ENCODE measurements around the gene GLMP.

Gene GLMP

DNA sequence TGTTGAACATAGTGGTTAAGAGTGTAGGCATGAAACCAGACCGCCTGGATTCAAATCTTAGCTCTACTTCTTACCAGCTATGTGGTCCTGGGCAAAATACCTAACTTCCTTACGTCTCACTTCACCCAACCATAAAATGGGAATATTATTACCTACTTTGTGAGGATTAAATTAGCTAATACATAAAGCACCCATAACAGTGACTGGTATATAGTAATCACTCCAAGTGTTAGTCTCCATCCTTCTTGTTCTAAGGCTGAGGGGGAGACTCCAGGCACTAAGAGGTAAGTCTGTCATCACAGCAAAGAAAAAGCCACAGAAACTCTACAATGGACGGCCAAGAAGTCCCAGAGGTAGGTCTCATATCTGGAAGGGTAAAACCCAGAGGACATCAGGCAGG lies 15.6 kb downstream of the GLMP start:
- Mint-ChIP-seq H3K27me3 (ENCODE audit: low read depth) (no peaks in the 10 kb centered on the region), H3K4me1 (ENCODE audit: low read depth) (peaks cover 26% of the 10 kb centered on the region), H3K4me3 (peak overlapping the region; percentile 3), H3K36me3 (ENCODE audit: low read depth) (peaks cover 28% of the 10 kb centered on the region), H3K27ac (no peak overlapping the region), H3K9me3 (no peaks in the 10 kb centered on the region)

DNA sequence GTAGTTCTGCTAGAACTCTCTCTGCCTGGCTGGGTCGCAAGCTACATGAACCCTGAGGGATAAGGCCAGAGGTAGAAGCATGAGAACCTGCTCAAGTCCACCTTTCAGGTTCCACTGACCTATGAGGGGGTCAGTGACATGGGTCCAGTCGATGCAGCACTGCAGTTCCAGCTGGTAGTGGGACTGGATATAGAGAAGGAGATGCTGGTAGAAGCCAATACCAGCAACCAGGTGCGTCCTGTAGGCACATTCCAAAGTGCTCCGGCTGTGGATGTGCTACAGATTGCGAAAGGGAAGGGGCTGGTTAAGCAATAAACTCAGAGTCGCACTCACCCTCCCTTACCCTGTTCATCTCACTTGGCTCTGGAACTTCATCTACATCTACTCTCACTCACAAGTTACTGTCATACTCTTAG lies 18.5 kb downstream of the GLMP start:
- Mint-ChIP-seq H3K9me3 (no peaks in the 10 kb centered on the region), H3K4me1 (ENCODE audit: low read depth) (peaks cover 19% of the 10 kb centered on the region), H3K36me3 (ENCODE audit: low read depth) (peaks cover 45% of the 10 kb centered on the region), H3K27ac (no peak overlapping the region), H3K4me3 (no peak overlapping the region), H3K27me3 (ENCODE audit: low read depth) (no peaks in the 10 kb centered on the region)

DNA sequence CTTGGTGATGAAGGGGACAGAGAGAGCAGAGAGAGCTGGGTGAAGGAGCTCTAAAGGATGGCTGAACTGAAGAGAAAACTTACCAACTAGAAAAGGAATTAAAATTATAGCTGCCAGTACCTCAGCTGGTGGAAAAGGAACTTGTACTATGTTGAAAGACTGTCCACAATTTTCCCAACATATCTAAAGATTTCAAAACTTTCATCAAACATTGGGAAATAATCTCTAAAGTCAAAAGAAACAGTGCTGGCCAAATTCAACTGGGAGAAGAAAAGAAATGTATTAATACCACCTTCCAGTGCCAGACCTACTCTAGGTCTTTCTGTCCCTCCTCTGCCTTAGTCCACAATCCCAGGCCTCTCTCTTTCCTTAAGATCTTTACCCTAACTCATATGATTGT lies 18.9 kb downstream of the GLMP start:
- H3K27me3 Mint-ChIP-seq (ENCODE audit: low read depth) = no peaks in the 10 kb centered on the region
- H3K36me3 Mint-ChIP-seq (ENCODE audit: low read depth) = peaks cover 48% of the 10 kb centered on the region
- no peaks in the 10 kb centered on the region for H3K9me3 Mint-ChIP-seq
- no peak overlapping the region for H3K4me3 Mint-ChIP-seq
- H3K4me1 Mint-ChIP-seq (ENCODE audit: low read depth) = peaks cover 16% of the 10 kb centered on the region
- H3K27ac Mint-ChIP-seq = no peak overlapping the region

GRCh38 chr1:156270314-156270713 lies 25.2 kb downstream of the GLMP start:
- no peak overlapping the region for H3K27ac Mint-ChIP-seq
- no peaks in the 10 kb centered on the region for H3K9me3 Mint-ChIP-seq
- peaks cover 62% of the 10 kb centered on the region for H3K36me3 Mint-ChIP-seq (ENCODE audit: low read depth)

GRCh38 chr1:156268336-156268735 lies 27.1 kb downstream of the GLMP start:
- no peaks in the 10 kb centered on the region for H3K4me1 Mint-ChIP-seq (ENCODE audit: low read depth)
- H3K9me3 Mint-ChIP-seq = no peaks in the 10 kb centered on the region
- no peak overlapping the region for H3K4me3 Mint-ChIP-seq
- no peaks in the 10 kb centered on the region for H3K27me3 Mint-ChIP-seq (ENCODE audit: low read depth)
- H3K27ac Mint-ChIP-seq = no peak overlapping the region
- peaks cover 59% of the 10 kb centered on the region for H3K36me3 Mint-ChIP-seq (ENCODE audit: low read depth)

More at GRCh38 chr1:156270314-156270713, 25.2 kb downstream of the GLMP start:
- Mint-ChIP-seq H3K4me1 (ENCODE audit: low read depth) (no peaks in the 10 kb centered on the region), H3K27me3 (ENCODE audit: low read depth) (no peaks in the 10 kb centered on the region), H3K4me3 (no peak overlapping the region)

DNA sequence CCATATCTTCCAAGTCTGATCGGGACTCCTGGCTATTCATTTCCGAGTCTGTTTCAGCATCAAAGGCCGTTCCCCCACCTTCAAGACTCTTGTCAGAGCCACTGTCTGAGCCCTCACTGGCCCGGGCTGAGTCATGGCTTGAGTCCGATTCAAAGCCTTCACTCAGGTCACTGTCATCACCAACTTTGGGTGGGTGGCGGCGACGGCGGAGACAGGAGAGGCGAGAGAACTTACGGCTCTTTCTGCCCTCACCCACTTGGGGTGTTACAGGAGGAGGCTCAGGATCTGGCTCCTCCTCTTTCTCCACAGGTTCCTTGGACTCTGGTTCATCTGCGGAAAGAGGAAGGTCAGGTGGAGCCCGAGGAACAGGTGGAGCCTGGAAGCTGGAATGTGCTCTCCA lies 29.4 kb downstream of the GLMP start:
- peaks cover 58% of the 10 kb centered on the region for H3K36me3 Mint-ChIP-seq (ENCODE audit: low read depth)
- no peaks in the 10 kb centered on the region for H3K27me3 Mint-ChIP-seq (ENCODE audit: low read depth)
- H3K4me1 Mint-ChIP-seq (ENCODE audit: low read depth) = peaks cover 2% of the 10 kb centered on the region
- no peak overlapping the region for H3K4me3 Mint-ChIP-seq
- no peak overlapping the region for H3K27ac Mint-ChIP-seq
- no peaks in the 10 kb centered on the region for H3K9me3 Mint-ChIP-seq

GRCh38 chr1:156263288-156263655 lies 32.2 kb downstream of the GLMP start:
- Mint-ChIP-seq H3K4me3 (no peak overlapping the region), H3K9me3 (no peaks in the 10 kb centered on the region), H3K27ac (no peak overlapping the region), H3K27me3 (ENCODE audit: low read depth) (no peaks in the 10 kb centered on the region), H3K36me3 (ENCODE audit: low read depth) (peaks cover 65% of the 10 kb centered on the region), H3K4me1 (ENCODE audit: low read depth) (peaks cover 2% of the 10 kb centered on the region)

- no peak overlapping the region for H3K27ac Mint-ChIP-seq
- H3K9me3 Mint-ChIP-seq = no peaks in the 10 kb centered on the region
These were observed 32.8 kb downstream of the GLMP start for GRCh38 chr1:156262461-156263287.

DNA sequence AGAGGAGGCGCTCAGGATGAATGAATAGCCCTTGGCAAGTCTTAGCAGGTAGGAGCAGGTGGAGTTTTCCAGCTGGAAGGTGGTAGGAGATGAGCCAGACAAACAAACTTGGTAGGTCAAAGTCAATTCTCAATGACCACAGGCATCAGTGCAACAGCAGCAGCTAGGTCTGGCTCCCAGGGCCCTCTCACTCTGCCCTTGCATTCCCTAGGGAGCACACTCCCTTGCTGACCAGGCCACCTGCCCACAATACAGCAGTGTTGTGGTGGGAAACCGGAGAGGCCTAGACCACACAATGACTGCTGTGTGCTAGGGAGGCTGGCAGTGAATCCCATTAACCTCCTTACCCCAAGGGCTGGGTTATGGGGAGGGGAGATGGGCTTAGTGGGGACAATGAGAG lies 34.6 kb downstream of the GLMP start:
- H3K4me3 Mint-ChIP-seq = no peak overlapping the region
- H3K4me1 Mint-ChIP-seq (ENCODE audit: low read depth) = peaks cover 9% of the 10 kb centered on the region
- peaks cover 59% of the 10 kb centered on the region for H3K36me3 Mint-ChIP-seq (ENCODE audit: low read depth)
- H3K27me3 Mint-ChIP-seq (ENCODE audit: low read depth) = no peaks in the 10 kb centered on the region
- H3K9me3 Mint-ChIP-seq = no peaks in the 10 kb centered on the region
- H3K27ac Mint-ChIP-seq = no peak overlapping the region

More at GRCh38 chr1:156262461-156263287, 32.8 kb downstream of the GLMP start:
- H3K27me3 Mint-ChIP-seq (ENCODE audit: low read depth) = no peaks in the 10 kb centered on the region
- H3K36me3 Mint-ChIP-seq (ENCODE audit: low read depth) = peaks cover 67% of the 10 kb centered on the region
- H3K4me1 Mint-ChIP-seq (ENCODE audit: low read depth) = peaks cover 3% of the 10 kb centered on the region
- no peak overlapping the region for H3K4me3 Mint-ChIP-seq

DNA sequence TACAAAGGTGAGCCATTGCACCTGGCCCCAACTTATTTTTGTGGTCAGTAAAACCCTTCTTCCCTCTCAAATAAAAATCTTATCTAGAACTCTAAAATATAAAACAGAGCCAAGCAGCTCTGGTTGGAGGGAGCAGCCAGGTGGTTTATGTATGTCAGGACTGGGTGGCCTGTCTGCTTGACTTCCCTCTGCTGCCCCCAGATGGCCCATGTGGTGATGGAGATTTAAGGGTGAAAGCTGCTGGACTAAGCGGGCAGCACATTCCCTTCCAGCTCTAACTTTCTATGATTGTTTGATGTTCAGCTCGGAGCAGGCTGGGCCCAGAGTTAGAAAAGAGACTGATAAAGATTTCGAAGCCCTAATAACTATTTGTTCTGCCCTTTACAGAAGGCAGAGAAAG lies 35.7 kb downstream of the GLMP start:
- no peaks in the 10 kb centered on the region for H3K27me3 Mint-ChIP-seq (ENCODE audit: low read depth)
- no peaks in the 10 kb centered on the region for H3K9me3 Mint-ChIP-seq
- peaks cover 9% of the 10 kb centered on the region for H3K4me1 Mint-ChIP-seq (ENCODE audit: low read depth)
- H3K36me3 Mint-ChIP-seq (ENCODE audit: low read depth) = peaks cover 51% of the 10 kb centered on the region
- no peak overlapping the region for H3K4me3 Mint-ChIP-seq
- no peak overlapping the region for H3K27ac Mint-ChIP-seq

DNA sequence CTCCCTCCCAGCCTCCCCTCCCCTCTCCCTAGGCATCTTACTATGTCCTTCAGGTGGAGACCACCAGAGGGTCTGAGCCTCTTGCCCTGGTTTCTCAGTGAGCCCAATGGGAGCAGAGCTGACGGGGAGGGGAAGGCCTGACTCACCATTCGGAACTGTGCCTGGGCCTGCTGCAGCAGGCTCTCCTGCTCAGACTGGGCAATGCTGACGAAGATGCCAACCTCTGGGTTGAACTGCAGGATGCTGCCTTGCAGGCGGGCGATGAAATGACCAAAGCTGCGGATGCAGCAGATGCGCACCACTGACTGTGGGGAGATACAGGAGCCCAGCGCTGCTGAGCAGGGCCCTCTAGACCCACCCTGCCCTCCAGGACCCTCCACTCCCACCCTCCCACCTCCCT lies 36.6 kb downstream of the GLMP start:
- H3K36me3 Mint-ChIP-seq (ENCODE audit: low read depth) = peaks cover 51% of the 10 kb centered on the region
- peaks cover 9% of the 10 kb centered on the region for H3K4me1 Mint-ChIP-seq (ENCODE audit: low read depth)
- no peak overlapping the region for H3K4me3 Mint-ChIP-seq
- H3K27me3 Mint-ChIP-seq (ENCODE audit: low read depth) = no peaks in the 10 kb centered on the region
- H3K9me3 Mint-ChIP-seq = no peaks in the 10 kb centered on the region
- H3K27ac Mint-ChIP-seq = no peak overlapping the region

- H3K9me3 Mint-ChIP-seq = no peaks in the 10 kb centered on the region
- H3K4me3 Mint-ChIP-seq = no peak overlapping the region
- peaks cover 7% of the 10 kb centered on the region for H3K4me1 Mint-ChIP-seq (ENCODE audit: low read depth)
- peaks cover 50% of the 10 kb centered on the region for H3K36me3 Mint-ChIP-seq (ENCODE audit: low read depth)
- H3K27me3 Mint-ChIP-seq (ENCODE audit: low read depth) = no peaks in the 10 kb centered on the region
- H3K27ac Mint-ChIP-seq = peak overlapping the region; percentile 75
These were observed 37.8 kb downstream of the GLMP start for GRCh38 chr1:156257711-156258110.

DNA sequence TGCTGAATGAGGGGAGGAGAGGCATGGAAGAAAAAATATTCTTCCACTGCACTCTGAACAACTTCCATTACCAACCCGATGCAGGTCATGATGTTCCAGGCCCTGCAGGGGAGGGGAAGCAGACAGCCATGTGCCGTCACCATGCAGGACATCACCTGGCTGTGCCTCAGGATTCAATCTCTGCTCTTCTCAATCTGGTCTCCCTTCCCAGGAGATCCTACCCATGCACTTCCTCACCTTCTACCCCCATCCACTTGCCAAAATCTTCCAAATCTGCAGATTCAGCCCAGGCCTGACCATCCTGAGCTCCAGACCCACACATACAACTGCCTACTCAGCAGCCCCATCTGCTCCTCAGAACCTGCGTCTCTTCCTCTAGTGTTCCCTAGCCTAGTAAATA lies 41.8 kb downstream of the GLMP start:
- Mint-ChIP-seq H3K27ac (no peak overlapping the region), H3K27me3 (ENCODE audit: low read depth) (no peaks in the 10 kb centered on the region)

DNA sequence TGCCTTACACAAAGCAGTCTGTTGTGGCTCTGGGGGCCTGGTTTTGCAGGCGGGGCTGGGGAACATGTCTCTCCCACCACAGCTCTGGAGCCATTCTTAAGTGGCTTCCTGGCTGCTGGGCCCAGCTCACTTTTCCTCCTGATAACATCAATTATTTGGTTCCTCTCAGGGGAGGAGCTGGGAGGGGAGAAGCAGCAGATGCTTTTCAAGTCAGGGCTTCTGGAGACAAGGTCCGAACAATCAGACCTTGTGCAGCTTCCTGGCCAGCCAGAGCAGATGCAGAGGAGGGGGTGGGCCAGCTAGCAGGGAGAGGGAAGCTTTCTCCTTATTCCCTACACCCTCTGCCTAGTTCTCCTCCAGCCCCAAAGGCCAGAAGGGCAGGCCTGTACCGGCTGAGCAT lies 44.0 kb downstream of the GLMP start:
- H3K27ac Mint-ChIP-seq = no peak overlapping the region
- H3K9me3 Mint-ChIP-seq = no peaks in the 10 kb centered on the region
- no peaks in the 10 kb centered on the region for H3K27me3 Mint-ChIP-seq (ENCODE audit: low read depth)

More for the DNA sequence above, 41.8 kb downstream of the GLMP start:
- no peaks in the 10 kb centered on the region for H3K9me3 Mint-ChIP-seq
- H3K4me1 Mint-ChIP-seq (ENCODE audit: low read depth) = peaks cover 7% of the 10 kb centered on the region
- peaks cover 38% of the 10 kb centered on the region for H3K36me3 Mint-ChIP-seq (ENCODE audit: low read depth)
- H3K4me3 Mint-ChIP-seq = no peak overlapping the region

GRCh38 chr1:156249593-156249992 lies 45.9 kb downstream of the GLMP start:
- H3K27me3 Mint-ChIP-seq (ENCODE audit: low read depth) = no peaks in the 10 kb centered on the region
- no peaks in the 10 kb centered on the region for H3K9me3 Mint-ChIP-seq
- H3K4me3 Mint-ChIP-seq = no peak overlapping the region
- no peak overlapping the region for H3K27ac Mint-ChIP-seq
- H3K36me3 Mint-ChIP-seq (ENCODE audit: low read depth) = peaks cover 21% of the 10 kb centered on the region
- H3K4me1 Mint-ChIP-seq (ENCODE audit: low read depth) = peaks cover 8% of the 10 kb centered on the region

More for the DNA sequence above, 44.0 kb downstream of the GLMP start:
- Mint-ChIP-seq H3K4me3 (no peak overlapping the region), H3K4me1 (ENCODE audit: low read depth) (no peaks in the 10 kb centered on the region), H3K36me3 (ENCODE audit: low read depth) (peaks cover 25% of the 10 kb centered on the region)
